Fibroblast of lung (primary cell): ENCODE measurements around the gene SACM1L. TPM values are rescaled to one million over a fixed set of nuclear protein-coding genes. Genes with fewer than 3 reads are reported as not detected.

Experiments
- DNase-seq, 2 donors: peaks; one replicate each; pipeline versions ENCODE4 v3.0.0 to v3.0.0-alpha.2; 2010; ENCODE audit warnings: low read depth in 2 of 2
- H2AFZ ChIP-seq: 2 replicates; pipeline ENCODE4 v1.5.1; 2012; ENCODE audit warnings: low read length, control low read depth, inconsistent platforms
- H3K27ac ChIP-seq: 2 replicates; pipeline ENCODE4 v1.5.1; 2011; ENCODE audit warnings: low read length, control low read depth; ENCODE audit not compliant: insufficient read depth
- H3K27me3 ChIP-seq: 2 replicates; pipeline ENCODE4 v1.5.1; 2011; ENCODE audit warnings: mild to moderate bottlenecking, low read length; ENCODE audit not compliant: control insufficient read depth, insufficient read depth
- H3K36me3 ChIP-seq: 2 replicates; pipeline ENCODE4 v1.5.1; 2011; ENCODE audit warnings: low read length; ENCODE audit not compliant: control insufficient read depth, insufficient read depth
- H3K4me1 ChIP-seq: 2 replicates; pipeline ENCODE4 v1.5.1; 2011; ENCODE audit warnings: low read length; ENCODE audit not compliant: control insufficient read depth, insufficient read depth; ENCODE audit errors: extremely low read depth
- H3K4me2 ChIP-seq: 2 replicates; pipeline ENCODE4 v1.5.1; 2011; ENCODE audit warnings: low read length, control low read depth; ENCODE audit not compliant: insufficient read depth; ENCODE audit errors: extremely low read depth
- H3K4me3 ChIP-seq, 4 experiments: fragments of 200-600 bp in 1 of 4; sonication (generic) in 1 of 4; replicated peaks in 1 of 4; 2 replicates each; pipeline ENCODE4 v1.5.1; 2011 to 2016; ENCODE audit warnings: low read length in 4 of 4, low read depth in 3 of 4, mild to moderate bottlenecking in 3 of 4, control low read depth in 2 of 4, inconsistent platforms in 1 of 4, mixed read lengths in 1 of 4; ENCODE audit not compliant: insufficient read depth in 1 of 4; ENCODE audit errors: control extremely low read depth in 1 of 4
- H3K79me2 ChIP-seq: 2 replicates; pipeline ENCODE4 v1.5.1; 2012; ENCODE audit warnings: mild to moderate bottlenecking, low read length, inconsistent platforms; ENCODE audit not compliant: control insufficient read depth, insufficient read depth
- H3K9ac ChIP-seq: 2 replicates; pipeline ENCODE4 v1.5.1; 2011; ENCODE audit warnings: mild to moderate bottlenecking, low read length, control low read depth; ENCODE audit not compliant: insufficient read depth
- H3K9me3 ChIP-seq: 2 replicates; pipeline ENCODE4 v1.5.1; 2012; ENCODE audit warnings: low read depth, low read length; ENCODE audit not compliant: control insufficient read depth, insufficient read depth
- H4K20me1 ChIP-seq: 2 replicates; pipeline ENCODE4 v1.5.1; 2011; ENCODE audit warnings: low read length; ENCODE audit not compliant: control insufficient read depth, insufficient read depth; ENCODE audit errors: extremely low read depth
- EZH2 ChIP-seq: IDR thresholded peaks from 2 replicates; pipeline ENCODE4 v1.5.1; 2012; ENCODE audit warnings: low read length, control low read depth, mild to moderate bottlenecking; ENCODE audit errors: missing control alignments
- polyA plus RNA-seq, 2 donors: library from polyadenylated mRNA; depleted of rRNA in 1 of 2; stranded (reverse) in 1 of 2; unstranded in 1 of 2; fragments of >200 nt; gene quantifications; 2 replicates each; pipeline ENCODE4 v1.2.1, GENCODE V29; 2011 to 2012; ENCODE audit warnings: missing spikeins in 1 of 2
- total RNA-seq: library from RNA; depleted of rRNA; stranded (reverse); fragments of >200 nt; gene quantifications from 2 replicates; pipeline ENCODE4 v1.2.1, GENCODE V29; 2014
- TF ChIP-seq, protein P1 (sequence below), 2 donors: IDR thresholded peaks in 1 of 2; conservative IDR thresholded peaks in 1 of 2; 1 replicate in 1 of 2; 2 replicates in 1 of 2; pipeline ENCODE4 v1.5.1; 2011 to 2012; ENCODE audit warnings: low read length in 2 of 2, control low read depth in 1 of 2, inconsistent platforms in 1 of 2, low read depth in 1 of 2, mild to moderate bottlenecking in 1 of 2

SACM1L gene
- total and polyA plus RNA-seq, 2 donors (not counting 1 experiment from before 2014, with no cell fraction given): 33.3 to 41.8 TPM

- Histone ChIP-seq H3K4me1 (no peaks in the 10 kb centered on the region), H3K27me3 (peaks cover 31% of the 10 kb centered on the region), H2AFZ (no peak overlapping the region), H3K4me3 (no peak overlapping the region), H3K79me2 (no peaks in the 10 kb centered on the region), H3K9ac (no peak overlapping the region), H3K36me3 (no peaks in the 10 kb centered on the region), H3K9me3 (no peaks in the 10 kb centered on the region), H4K20me1 (no peaks in the 10 kb centered on the region), H3K27ac (no peak overlapping the region), H3K4me2 (no peak overlapping the region)
- TF ChIP-seq, protein P1, sequence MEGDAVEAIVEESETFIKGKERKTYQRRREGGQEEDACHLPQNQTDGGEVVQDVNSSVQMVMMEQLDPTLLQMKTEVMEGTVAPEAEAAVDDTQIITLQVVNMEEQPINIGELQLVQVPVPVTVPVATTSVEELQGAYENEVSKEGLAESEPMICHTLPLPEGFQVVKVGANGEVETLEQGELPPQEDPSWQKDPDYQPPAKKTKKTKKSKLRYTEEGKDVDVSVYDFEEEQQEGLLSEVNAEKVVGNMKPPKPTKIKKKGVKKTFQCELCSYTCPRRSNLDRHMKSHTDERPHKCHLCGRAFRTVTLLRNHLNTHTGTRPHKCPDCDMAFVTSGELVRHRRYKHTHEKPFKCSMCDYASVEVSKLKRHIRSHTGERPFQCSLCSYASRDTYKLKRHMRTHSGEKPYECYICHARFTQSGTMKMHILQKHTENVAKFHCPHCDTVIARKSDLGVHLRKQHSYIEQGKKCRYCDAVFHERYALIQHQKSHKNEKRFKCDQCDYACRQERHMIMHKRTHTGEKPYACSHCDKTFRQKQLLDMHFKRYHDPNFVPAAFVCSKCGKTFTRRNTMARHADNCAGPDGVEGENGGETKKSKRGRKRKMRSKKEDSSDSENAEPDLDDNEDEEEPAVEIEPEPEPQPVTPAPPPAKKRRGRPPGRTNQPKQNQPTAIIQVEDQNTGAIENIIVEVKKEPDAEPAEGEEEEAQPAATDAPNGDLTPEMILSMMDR (conservative IDR thresholded peaks at IDR 0.05 in 1 of 2, IDR thresholded peaks at IDR 0.05 in 1 of 2; ENCODE audit: low read depth in 1 of 2, low read length in 2 of 2): no peak
- no peak for TF ChIP-seq EZH2
- DNase-seq: no peak
Measured at GRCh38 chr3:45777746-45778386, 88.7 kb downstream of the SACM1L start.

- H3K36me3 ChIP-seq: no peaks in the 10 kb centered on the region
- H3K9me3 ChIP-seq: no peaks in the 10 kb centered on the region
- H3K27me3 ChIP-seq: peaks cover 31% of the 10 kb centered on the region
- no peaks in the 10 kb centered on the region for H3K4me1 ChIP-seq
- H3K4me2 ChIP-seq: no peak overlapping the region
- TF ChIP-seq, protein P1 (conservative IDR thresholded peaks at IDR 0.05 in 1 of 2, IDR thresholded peaks at IDR 0.05 in 1 of 2; ENCODE audit: low read depth in 1 of 2, low read length in 2 of 2): no peak
- TF ChIP-seq EZH2: no peak
- H3K79me2 ChIP-seq: no peaks in the 10 kb centered on the region
- no peak overlapping the region for H3K9ac ChIP-seq
- DNase-seq: no peak
- H4K20me1 ChIP-seq: no peaks in the 10 kb centered on the region
- no peak overlapping the region for H3K4me3 ChIP-seq
- no peak overlapping the region for H3K27ac ChIP-seq
- H2AFZ ChIP-seq: no peak overlapping the region
Measured at GRCh38 chr3:45778761-45779201, 89.6 kb downstream of the SACM1L start.

DNA sequence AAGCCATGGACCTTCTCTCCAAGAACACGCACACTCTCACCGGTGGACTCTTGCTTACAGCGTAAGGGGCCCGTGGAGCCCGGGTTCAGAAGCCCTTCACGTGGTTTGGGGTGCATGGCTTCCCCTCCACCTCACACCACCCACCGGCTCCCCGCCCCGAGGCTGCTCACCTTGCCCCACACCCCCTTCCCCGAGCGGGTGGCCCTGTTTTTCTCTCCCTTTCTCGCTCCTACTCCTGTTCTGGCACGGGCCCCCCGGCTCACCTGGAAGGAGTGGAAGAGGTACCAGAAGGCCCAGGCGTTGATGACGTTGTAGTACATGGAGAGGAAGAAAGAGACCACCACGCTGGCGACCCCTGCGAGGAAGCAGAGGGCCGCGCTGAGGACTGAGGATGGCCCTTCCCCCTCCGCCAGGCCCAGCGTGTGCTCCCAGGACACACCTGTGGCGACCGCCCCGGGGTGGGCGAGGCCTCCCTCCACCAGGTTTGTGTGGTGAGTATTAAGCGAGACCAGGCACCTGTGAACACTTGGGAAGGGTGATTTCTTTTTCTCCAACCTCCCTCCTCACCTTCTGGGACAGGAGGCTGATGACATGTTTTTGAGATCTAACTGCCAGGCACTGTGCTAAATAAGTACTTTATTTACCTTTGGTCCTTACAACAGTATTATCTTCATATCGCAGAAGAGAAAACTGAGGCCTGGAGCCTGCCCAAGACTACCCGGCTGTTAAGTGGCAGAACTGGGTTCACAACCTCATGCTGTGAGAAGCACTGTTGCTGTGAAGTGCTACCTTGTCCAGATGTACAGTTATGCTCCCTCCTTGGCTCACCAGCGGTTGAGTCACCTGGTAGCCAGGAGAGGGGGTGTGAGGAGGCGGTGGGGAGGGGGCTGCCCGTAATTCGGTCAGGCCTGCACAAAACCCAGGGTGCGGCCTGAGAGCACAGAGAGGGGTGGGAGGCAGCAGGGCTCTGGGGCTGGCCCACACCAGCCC, 90.8 kb downstream of the SACM1L start:
- Histone ChIP-seq H2AFZ (no peak overlapping the region), H3K27me3 (peaks cover 27% of the 10 kb centered on the region)

More for the DNA sequence above, 90.8 kb downstream of the SACM1L start:
- Histone ChIP-seq H3K79me2 (no peaks in the 10 kb centered on the region), H4K20me1 (no peaks in the 10 kb centered on the region), H3K4me1 (no peaks in the 10 kb centered on the region), H3K4me2 (no peak overlapping the region), H3K36me3 (no peaks in the 10 kb centered on the region), H3K9me3 (no peaks in the 10 kb centered on the region), H3K4me3 (no peak overlapping the region), H3K9ac (no peak overlapping the region), H3K27ac (no peak overlapping the region)
- DNase-seq: no peak
- no peak for TF ChIP-seq EZH2
- TF ChIP-seq, protein P1 (conservative IDR thresholded peaks at IDR 0.05 in 1 of 2, IDR thresholded peaks at IDR 0.05 in 1 of 2; ENCODE audit: low read depth in 1 of 2, low read length in 2 of 2): no peak
